SW480 (cell line): ENCODE data around the gene EIF5A.

Source experiments
- DNase-seq: peaks from one replicate; pipeline ENCODE4 v3.0.0-alpha.2; 2016; ENCODE audit warnings: low spot score

Gene EIF5A

GRCh38 chr17:7356756-7357155, 49.3 kb downstream of the EIF5A start:
- no peak for DNase-seq

GRCh38 chr17:7357381-7357780, 50.0 kb downstream of the EIF5A start:
- DNase-seq: no peak

GRCh38 chr17:7361906-7362305, 54.5 kb downstream of the EIF5A start:
- DNase-seq: no peak
